Stimulated activated CD8-positive, alpha-beta memory T cell treated with anti-CD3 and anti-CD28 coated beads, Interleukin-12 subunit alpha, Interleukin-12 subunit beta, amount 100 ng/mL, for 4 hours (primary cell): ENCODE results near the gene PIP5K1B.
"Not testable (repeated sequence)": the region's sequence is repeated elsewhere in the genome, so short reads cannot be mapped to it uniquely, and the experiment has no call there.

ENCODE experiments used
- DNase-seq: peaks from one replicate; pipeline ENCODE4 v3.0.0-alpha.2; 2020; ENCODE audit warnings: low read depth

Gene PIP5K1B

DNA sequence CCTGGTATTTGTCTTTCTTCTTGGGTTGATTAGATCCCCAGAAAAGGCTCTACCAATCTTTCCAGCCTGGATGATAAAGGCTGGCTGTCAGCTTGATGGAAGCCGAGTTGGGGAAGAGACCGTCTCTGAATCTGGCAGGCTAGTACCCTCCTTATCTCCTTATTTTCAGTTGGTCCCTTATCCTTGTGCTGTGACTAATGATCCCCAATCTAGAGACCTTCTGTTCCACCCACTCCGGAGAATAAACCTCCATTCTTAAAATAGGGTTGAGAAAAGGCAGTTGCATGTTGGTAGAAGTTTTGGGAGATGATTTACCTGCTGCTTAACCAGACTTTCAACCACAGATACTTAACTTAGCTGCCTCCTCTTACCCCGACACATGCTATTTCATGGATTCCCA, 256.5 kb downstream of the PIP5K1B start:
- DNase-seq: no peak

- DNase-seq: no peak
Observed at GRCh38 chr9:68963416-68963815, 258.4 kb downstream of the PIP5K1B start.

DNA sequence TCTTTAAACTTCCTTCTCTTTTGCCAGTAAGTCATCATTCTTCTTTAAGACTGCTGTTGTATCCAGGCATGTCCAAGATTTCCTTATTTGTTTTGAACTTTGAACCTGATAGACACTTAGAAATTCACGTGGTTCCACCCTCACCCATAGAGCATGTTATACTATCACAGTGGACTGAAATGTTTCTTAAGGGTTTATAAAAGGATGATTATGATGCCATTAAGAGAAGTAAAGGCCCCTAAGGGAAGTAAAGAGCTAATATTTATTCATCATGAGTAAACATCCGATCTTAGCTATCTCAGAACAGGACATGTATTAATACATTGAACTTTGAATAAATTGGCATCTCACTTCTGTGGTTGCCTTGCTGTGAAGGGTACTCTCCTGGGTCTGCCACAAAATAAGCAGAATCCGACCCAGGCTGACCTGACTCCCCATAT, 259.1 kb downstream of the PIP5K1B start:
- no peak for DNase-seq

DNA sequence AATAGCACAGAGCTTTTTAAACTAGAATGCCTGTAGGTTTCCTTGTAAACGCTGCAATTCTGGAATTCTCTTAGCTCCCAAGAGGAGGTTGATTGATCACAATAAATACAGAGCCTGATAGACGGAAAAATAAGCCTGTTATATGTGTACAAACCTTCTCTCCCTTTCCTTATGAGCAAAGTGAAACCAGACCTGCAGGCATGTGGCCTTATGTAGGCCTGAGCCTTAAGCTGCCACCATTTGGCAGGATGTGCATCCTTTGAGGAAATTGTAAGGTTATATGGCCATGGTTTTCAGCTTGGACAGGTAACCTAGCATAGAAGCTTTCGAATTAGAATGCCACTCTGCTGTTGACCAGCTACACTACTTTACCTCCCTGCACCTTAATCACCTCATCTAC, 259.7 kb downstream of the PIP5K1B start:
- DNase-seq: no peak

GRCh38 chr9:68966496-68966944, 261.5 kb downstream of the PIP5K1B start:
- DNase-seq: no peak

GRCh38 chr9:68967800-68968199, 262.8 kb downstream of the PIP5K1B start:
- no peak for DNase-seq

DNA sequence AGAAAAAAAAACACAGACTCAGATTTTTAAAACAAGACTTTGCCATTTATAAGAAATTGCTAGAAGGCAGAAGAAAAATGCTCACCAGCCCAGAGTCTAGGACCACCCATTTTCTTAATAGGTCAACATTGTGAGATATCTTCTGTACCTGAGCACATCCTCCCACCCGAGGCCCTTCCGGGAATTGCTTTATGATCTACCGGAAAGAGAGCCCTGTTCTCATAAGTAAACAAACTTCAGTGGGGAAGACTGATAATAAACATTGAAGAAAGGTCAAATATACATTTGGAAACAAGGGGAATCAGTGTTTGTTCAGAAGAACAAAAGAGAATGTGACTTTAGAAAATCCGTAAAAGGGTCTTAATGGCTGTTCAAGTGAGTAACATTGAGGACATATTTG, 264.5 kb downstream of the PIP5K1B start:
- DNase-seq: no peak

DNA sequence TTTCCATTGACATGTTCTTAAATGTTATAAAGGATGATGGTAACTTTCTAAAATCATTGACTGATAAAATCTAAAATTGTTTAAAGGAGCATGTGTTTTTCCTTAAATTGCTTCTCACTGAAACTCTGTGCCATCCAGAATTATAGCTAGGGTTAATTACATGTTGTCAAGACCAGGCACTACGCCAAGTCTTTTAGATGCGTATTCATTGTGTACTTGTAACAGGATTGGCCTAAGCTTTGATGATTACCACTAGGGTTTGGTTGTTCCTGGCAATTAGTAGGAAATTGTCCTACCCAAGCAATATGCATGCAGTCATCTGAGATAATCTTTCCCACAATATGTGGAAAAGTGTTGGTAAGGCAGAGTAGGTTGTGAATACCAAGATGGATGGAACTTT, 265.1 kb downstream of the PIP5K1B start:
- DNase-seq: no peak

- no peak for DNase-seq
Observed at GRCh38 chr9:68973619-68974018, 268.6 kb downstream of the PIP5K1B start.

- no peak for DNase-seq
Observed at GRCh38 chr9:68974431-68974830, 269.4 kb downstream of the PIP5K1B start.

DNA sequence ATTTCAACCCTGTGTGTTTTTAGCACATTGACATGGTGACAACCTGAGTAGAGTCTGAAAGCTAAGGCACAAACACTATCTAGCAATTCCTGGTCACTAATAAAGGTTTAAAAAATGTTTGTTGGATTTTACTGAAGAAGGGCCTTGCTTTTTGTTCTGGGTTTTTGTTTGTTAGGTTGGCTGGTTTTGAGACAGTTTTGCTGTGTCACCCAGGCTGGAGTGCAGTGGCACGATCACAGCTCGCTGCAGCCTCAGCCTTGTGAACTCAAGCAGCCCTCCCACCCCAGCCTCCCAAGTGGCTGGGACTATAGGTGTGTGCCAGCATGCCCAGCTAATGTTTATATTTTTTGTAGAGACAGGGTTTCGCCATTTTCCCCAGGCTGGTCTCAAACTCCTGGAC, 269.9 kb downstream of the PIP5K1B start:
- DNase-seq: no peak

DNA sequence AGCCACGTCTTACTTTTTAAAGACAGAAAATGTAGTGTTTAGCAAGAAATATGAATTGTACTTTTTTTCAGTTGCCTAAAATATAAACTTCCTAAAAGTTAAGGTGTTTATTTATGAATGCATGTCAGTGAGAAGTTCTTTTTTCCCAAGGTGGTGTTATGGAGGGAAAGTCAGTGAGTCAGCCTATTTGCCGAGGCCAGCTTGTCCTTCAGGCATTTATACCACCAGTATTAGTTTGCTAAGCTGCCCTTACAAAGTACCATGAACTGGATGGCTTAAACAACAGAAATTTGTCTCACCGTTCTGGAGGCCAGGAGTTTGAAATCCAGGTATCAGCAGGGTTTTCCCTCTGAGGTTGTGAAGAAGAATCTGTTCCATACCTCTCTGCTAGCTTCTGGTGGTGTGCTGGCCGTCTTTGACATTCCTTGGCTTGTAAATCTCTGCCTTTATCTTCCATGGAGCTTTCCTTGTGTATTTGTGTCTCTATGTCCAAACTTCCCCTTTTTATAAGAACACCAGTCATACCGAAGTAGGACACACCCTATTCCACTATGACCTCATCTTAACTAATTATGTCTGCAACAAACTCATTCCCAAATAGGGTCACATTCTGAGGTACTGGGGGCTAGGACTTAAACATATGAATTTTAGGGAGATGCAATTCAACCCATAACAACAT, 270.5 kb downstream of the PIP5K1B start:
- DNase-seq: no peak

GRCh38 chr9:68978066-68978465, 273.0 kb downstream of the PIP5K1B start:
- no peak for DNase-seq

DNA sequence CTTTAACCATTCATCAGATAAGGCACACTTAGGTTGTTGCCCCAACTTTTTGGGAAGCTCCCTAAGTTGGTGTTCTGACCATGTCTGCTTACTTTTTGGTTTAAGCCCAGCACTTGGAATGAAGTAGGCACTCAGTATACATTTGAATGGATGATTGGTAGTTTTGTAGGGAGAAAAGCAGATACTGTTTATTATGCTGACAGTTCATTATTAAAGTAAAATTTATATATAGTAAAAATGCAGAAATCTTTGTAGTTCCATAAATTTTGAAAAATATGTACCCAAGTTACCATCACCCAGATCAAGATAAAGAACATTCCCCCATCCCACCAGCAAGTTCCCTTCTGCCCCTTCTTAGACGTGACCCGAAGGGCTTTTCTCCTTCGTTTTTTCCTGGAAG, 273.5 kb downstream of the PIP5K1B start:
- DNase-seq: no peak

GRCh38 chr9:68979538-68980314, 274.7 kb downstream of the PIP5K1B start:
- no peak for DNase-seq

- no peak for DNase-seq
Observed at GRCh38 chr9:68980341-68980914, 275.4 kb downstream of the PIP5K1B start.

DNA sequence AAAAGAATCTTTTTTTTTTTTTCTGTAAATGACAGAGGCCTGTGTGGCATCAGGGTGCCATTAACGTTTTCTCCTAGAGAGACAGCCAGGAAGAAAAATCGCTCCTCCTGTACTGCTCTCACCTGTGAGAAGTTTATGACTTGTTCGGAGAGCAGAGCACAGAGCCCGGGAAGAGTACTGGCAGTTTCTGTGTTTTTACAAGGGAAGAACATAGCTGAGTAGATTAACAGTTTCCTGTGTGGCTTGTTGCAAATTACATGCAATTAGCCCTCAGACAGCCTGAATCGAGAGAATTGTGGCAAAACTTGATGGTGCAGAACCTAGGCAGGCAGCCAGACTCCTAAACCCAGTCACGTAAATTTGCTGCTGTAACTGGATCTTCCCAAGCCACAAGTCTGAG, 276.7 kb downstream of the PIP5K1B start:
- no peak for DNase-seq

DNA sequence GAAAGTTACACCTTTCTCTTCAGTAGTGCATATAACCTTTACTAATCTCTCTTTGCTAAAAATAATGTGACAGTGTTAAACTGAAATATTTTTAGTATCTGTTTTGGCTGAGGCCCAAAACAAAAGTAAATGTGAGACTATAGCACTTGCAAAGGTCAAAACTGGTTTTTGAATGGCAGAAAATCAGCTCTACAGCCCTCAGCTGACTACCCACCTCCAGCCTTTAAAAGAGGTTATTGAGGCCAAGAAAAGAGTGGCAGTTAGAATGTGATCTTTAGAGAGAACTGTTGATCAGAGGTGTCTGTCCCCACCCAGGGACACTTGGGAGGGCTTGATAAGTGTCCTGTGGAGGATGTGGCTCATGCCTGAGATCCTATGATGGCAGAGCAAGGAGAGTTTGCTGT, 278.0 kb downstream of the PIP5K1B start:
- DNase-seq: no peak

DNA sequence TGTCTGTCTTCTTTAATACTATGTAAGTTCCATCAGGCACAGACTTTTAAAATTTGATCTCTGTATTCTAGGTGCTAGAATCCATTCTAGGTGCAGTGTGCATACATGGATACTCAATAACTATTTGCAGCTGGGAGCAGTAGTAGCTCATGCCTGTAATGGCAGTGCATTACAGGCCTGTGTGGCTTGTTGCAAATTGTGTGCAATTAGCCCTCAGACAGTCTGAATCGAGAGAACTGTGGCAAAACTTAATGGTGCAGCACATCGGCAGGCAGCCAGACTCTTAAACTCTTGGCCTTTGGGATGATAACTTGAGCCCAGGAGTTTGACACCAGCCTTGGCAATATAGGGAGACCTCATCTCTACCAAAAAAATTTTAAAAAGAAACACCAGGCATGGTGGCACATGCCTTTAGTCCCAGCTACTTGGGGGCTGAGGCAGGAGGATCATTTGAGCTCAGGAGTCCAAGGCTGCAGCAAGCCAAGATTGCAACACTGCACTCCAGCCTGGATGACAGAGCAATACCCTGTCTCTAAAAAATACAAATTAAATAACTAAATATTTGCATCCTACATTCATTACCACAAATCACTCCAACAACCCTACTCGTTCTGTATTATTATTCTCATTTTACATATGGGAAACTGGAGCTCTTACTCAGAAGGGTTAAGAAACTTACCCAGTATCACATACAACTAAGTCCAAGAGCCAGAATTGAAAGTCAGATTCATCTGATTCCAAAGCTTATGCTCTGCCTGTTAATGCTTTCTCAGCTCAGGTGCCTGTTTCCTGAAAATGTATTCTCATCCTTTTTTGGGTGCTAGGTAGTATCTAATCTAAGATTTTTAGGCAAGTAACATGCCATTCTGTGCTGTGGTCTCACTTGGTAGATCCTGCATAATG, 278.7 kb downstream of the PIP5K1B start:
- DNase-seq: no peak

DNA sequence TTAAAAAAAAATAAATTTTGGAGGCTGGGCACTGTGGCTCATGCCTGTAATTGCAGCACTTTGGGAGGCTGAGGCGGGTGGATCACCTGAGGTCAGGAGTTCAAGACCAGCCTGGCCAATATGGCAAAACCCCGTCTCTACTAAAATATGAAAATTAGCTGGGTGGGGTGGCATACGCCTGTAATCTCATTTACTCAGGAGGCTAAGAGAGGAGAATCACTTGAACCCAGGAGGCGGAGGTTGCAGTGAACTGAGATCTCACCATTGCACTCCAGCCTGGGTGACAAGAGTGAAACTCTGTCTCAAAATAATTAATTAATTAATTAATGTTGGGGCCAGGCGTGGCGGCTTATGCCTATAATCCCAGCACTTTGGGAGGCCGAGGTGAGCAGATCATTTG, 281.9 kb downstream of the PIP5K1B start:
- not testable (repeated sequence) for DNase-seq

- DNase-seq: no peak
Observed at GRCh38 chr9:68991457-68991856, 286.4 kb downstream of the PIP5K1B start.

DNA sequence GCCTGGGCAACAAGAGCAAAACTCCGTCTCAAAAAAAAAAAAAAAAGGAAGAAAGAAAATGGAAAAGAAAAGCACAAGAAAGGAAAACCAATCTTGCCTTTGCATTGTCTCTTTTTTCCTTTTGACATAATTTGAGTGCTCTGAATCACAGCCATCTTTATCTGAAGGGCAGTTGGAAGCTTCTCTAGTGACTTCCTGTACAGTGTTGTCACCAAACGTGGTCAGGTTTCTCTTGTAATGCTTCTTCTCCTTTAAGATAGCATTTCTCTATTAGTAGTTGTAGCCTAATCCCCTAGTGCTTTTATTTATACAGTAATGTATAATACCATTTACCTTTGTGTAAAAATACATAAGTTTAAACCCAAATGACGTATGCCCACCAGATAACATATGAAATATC, 290.7 kb downstream of the PIP5K1B start:
- no peak for DNase-seq
